ENCODE results near the gene CD6.

CD6 gene

DNA sequence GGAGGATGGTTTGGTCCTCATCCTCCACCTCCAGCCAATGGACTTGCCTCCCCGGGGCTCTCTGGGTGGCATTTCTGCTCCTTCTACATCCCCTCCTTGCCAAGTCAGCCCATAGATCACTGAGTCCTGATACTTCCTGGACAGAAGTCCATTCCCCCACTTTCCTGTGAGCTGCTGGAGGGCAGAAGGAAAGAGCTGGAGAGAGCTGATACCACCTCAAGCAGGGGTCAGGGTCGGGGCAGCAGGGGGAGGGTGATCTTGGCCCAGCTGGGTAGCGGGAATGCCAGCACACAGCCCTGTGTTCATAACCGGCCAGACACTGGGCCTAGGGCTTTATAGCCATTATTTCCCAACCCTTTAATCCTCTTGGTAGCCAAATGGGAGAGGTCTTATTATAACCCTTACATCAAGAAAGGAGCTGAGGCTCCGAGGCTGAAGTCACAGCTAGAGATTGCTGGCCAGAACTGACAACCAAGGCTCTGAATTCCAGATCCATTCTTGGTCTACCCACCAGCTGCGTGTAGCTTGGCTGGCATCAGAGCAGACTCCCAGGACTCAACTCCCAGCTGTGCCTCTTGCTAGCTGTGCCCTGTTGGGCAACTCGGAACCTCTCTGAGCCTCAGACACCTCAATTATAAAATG, 39.9 kb downstream of the CD6 start:
- ChIA-PET CTCF (interaction anchor here (0.6 kb wide), 1 partner anchor 119 kb away, joined by 3 read pairs; no protein-coding TSS in a partner anchor), POLR2A (no interaction called here)
- H3K36me3 ChIP-seq (ENCODE audit: control insufficient read depth in 2 of 2, insufficient read depth in 1 of 2, low read length in 2 of 2): no peaks in the 10 kb centered on the region
- H3K4me3 ChIP-seq (ENCODE audit: low read depth, low read length): no peak overlapping the region
- no peak overlapping the region for H3K27ac ChIP-seq (ENCODE audit: extremely low read depth, low read depth, low read length)
- H3K4me1 ChIP-seq (ENCODE audit: control insufficient read depth, insufficient read depth, low read length): no peaks in the 10 kb centered on the region
- no peak for TF ChIP-seq SALL2 (tag by site-specific recombination; IDR thresholded peaks at IDR 0.05; ENCODE audit: borderline replicate concordance)
- peak; percentile 32; the same call in 1 of the 2 replicates for TF ChIP-seq GLIS1 (tag by site-specific recombination; IDR thresholded peaks at IDR 0.05)
- H3K9me3 ChIP-seq (ENCODE audit: control insufficient read depth, insufficient read depth, low read depth, low read length): no peaks in the 10 kb centered on the region

DNA sequence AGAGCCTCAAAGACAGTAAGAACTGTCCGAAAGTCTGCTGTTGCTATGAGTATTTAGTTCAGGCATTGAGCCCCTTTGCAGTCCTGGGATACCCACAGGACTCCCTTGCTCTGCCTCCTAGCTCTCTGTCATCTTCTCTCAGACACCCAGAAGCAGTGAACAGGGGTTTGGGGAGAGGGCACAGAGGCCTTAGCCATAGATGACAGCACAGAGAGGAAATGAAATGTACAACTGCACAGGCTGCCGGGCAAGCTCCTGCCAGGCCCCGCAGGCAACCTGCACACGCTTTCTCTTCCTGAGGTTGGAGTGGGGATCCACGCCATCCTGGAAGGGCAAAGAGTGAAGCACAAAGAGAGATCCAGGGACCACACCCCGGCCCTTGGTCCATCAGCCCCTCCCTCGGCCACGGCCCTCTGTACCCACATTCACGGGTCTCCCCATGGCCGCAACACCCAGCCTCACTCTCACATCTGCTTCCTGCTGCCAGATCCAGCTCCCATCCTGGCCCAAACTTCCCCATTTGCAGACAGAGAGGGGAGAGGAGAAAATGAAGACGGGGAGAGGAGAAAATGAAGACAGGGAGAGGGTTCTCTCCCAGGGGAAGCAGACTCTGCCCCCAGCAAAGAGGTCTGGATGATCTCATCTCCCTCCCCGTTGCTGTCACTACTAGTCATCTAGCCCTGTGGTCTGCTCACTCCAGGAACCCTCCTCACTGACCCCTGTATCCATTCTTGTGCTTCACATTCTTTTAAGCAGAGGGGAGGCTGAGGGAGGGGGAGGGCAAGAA, 40.7 kb downstream of the CD6 start:
- Histone ChIP-seq H3K4me3 (ENCODE audit: low read depth, low read length) (no peak overlapping the region), H3K36me3 (ENCODE audit: control insufficient read depth in 2 of 2, insufficient read depth in 1 of 2, low read length in 2 of 2) (no peaks in the 10 kb centered on the region), H3K27ac (ENCODE audit: extremely low read depth, low read depth, low read length) (no peak overlapping the region), H3K4me1 (ENCODE audit: control insufficient read depth, insufficient read depth, low read length) (no peaks in the 10 kb centered on the region), H3K9me3 (ENCODE audit: control insufficient read depth, insufficient read depth, low read depth, low read length) (no peaks in the 10 kb centered on the region)
- TF ChIP-seq, protein P1, sequence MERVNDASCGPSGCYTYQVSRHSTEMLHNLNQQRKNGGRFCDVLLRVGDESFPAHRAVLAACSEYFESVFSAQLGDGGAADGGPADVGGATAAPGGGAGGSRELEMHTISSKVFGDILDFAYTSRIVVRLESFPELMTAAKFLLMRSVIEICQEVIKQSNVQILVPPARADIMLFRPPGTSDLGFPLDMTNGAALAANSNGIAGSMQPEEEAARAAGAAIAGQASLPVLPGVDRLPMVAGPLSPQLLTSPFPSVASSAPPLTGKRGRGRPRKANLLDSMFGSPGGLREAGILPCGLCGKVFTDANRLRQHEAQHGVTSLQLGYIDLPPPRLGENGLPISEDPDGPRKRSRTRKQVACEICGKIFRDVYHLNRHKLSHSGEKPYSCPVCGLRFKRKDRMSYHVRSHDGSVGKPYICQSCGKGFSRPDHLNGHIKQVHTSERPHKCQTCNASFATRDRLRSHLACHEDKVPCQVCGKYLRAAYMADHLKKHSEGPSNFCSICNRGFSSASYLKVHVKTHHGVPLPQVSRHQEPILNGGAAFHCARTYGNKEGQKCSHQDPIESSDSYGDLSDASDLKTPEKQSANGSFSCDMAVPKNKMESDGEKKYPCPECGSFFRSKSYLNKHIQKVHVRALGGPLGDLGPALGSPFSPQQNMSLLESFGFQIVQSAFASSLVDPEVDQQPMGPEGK (tag by site-specific recombination; IDR thresholded peaks at IDR 0.05): no peak
- TF ChIP-seq, protein P2, sequence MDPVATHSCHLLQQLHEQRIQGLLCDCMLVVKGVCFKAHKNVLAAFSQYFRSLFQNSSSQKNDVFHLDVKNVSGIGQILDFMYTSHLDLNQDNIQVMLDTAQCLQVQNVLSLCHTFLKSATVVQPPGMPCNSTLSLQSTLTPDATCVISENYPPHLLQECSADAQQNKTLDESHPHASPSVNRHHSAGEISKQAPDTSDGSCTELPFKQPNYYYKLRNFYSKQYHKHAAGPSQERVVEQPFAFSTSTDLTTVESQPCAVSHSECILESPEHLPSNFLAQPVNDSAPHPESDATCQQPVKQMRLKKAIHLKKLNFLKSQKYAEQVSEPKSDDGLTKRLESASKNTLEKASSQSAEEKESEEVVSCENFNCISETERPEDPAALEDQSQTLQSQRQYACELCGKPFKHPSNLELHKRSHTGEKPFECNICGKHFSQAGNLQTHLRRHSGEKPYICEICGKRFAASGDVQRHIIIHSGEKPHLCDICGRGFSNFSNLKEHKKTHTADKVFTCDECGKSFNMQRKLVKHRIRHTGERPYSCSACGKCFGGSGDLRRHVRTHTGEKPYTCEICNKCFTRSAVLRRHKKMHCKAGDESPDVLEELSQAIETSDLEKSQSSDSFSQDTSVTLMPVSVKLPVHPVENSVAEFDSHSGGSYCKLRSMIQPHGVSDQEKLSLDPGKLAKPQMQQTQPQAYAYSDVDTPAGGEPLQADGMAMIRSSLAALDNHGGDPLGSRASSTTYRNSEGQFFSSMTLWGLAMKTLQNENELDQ (tag by site-specific recombination; IDR thresholded peaks at IDR 0.05; ENCODE audit: low read depth): no peak
- TF ChIP-seq ZIC2 (tag by site-specific recombination; IDR thresholded peaks at IDR 0.05): peak; percentile 35; the same call in 1 of the 2 replicates
- no peak for TF ChIP-seq ZNF248 (tag by site-specific recombination; IDR thresholded peaks at IDR 0.05)
- TF ChIP-seq, protein P3, sequence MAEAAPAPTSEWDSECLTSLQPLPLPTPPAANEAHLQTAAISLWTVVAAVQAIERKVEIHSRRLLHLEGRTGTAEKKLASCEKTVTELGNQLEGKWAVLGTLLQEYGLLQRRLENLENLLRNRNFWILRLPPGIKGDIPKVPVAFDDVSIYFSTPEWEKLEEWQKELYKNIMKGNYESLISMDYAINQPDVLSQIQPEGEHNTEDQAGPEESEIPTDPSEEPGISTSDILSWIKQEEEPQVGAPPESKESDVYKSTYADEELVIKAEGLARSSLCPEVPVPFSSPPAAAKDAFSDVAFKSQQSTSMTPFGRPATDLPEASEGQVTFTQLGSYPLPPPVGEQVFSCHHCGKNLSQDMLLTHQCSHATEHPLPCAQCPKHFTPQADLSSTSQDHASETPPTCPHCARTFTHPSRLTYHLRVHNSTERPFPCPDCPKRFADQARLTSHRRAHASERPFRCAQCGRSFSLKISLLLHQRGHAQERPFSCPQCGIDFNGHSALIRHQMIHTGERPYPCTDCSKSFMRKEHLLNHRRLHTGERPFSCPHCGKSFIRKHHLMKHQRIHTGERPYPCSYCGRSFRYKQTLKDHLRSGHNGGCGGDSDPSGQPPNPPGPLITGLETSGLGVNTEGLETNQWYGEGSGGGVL (tag by site-specific recombination; IDR thresholded peaks at IDR 0.05): peak; percentile 36; the same call in 1 of the 2 replicates
- no peak for TF ChIP-seq ZXDB (tag by site-specific recombination; IDR thresholded peaks at IDR 0.05)
- no peak for TF ChIP-seq ZNF768 (tag by site-specific recombination; IDR thresholded peaks at IDR 0.05)
- peak; percentile 90 for TF ChIP-seq GLIS1 (tag by site-specific recombination; IDR thresholded peaks at IDR 0.05)
- TF ChIP-seq ZNF423 (tag by site-specific recombination; IDR thresholded peaks at IDR 0.05): no peak
- no peak for TF ChIP-seq TCF7L2 (IDR thresholded peaks at IDR 0.05; ENCODE audit: borderline replicate concordance, low read depth, low read length)
- TF ChIP-seq, protein P4, sequence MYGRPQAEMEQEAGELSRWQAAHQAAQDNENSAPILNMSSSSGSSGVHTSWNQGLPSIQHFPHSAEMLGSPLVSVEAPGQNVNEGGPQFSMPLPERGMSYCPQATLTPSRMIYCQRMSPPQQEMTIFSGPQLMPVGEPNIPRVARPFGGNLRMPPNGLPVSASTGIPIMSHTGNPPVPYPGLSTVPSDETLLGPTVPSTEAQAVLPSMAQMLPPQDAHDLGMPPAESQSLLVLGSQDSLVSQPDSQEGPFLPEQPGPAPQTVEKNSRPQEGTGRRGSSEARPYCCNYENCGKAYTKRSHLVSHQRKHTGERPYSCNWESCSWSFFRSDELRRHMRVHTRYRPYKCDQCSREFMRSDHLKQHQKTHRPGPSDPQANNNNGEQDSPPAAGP (tag by site-specific recombination; IDR thresholded peaks at IDR 0.05): no peak
- no peak for TF ChIP-seq GLIS2 (tag by site-specific recombination; IDR thresholded peaks at IDR 0.05)
- no peak for TF ChIP-seq ZNF747 (tag by site-specific recombination; IDR thresholded peaks at IDR 0.05)
- no peak for TF ChIP-seq ZNF677 (tag by site-specific recombination; IDR thresholded peaks at IDR 0.05)
- ChIA-PET POLR2A (no interaction called here), CTCF (interaction anchor here (0.6 kb wide), 1 partner anchor 118 kb away, joined by 3 read pairs; no protein-coding TSS in a partner anchor)

Measured in HEK293 (cell line).